ENCODE results near the gene KIRREL1.

The KIRREL1 gene

DNA sequence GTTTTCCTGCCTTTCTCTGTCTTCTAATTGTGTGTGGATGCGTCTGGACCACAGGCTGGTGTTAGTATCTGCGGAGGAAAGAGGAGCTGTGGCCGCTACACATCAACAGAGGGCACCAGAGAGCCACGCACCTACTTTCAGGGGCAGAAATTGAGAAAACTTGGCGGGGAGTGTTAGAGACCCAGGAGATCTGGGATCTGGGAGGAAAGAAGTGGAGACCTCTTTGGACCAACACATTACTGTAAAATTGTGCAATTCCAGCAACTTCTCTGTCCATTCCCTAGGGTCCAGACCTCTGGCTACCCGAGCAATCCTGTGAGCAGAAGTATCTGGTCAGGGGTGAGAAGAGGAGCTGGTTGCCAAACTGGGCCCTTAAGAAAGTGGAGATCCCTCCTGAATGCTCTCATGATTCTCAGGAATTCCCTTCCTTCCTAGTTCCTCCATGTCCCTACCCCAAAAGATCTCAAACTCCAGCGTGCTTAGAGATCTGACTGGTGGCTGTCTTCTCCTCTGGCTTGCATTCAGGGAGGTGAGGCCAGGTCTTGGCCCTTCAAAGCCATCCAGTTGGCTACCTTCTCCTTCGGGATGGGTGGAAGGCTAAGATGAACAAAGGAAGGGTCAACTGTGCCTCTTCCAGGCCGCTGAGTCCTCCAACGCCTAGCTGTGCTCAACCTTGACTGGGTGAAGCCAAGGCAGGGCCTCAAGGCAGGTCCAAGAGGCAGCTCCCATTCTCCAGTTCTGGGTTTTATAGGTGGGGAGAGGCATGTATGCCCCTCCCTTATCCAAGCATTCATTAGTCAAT, 1.2 kb upstream of the KIRREL1 start:
- no peaks in the 10 kb centered on the region for H3K9me3 ChIP-seq (ENCODE audit: insufficient read depth, low read length, severe bottlenecking)
- peaks cover 32% of the 10 kb centered on the region for H3K79me2 ChIP-seq (ENCODE audit: insufficient read depth, low read length)
- H3K36me3 ChIP-seq (ENCODE audit: insufficient read depth, low read length): no peaks in the 10 kb centered on the region
- H4K20me1 ChIP-seq (ENCODE audit: insufficient read depth, low read length): peaks cover 16% of the 10 kb centered on the region
- peak overlapping the region in 1 of 2 experiments; percentile 83; a peak in 2 of 4 replicates for H3K4me3 ChIP-seq (ENCODE audit: low read depth in 1 of 2, low read length in 2 of 2)
- ATAC-seq (ENCODE audit: insufficient read depth, low read depth): peak; percentile 53
- H2AFZ ChIP-seq (ENCODE audit: low read depth, low read length): peak overlapping the region; percentile 20
- peaks cover 32% of the 10 kb centered on the region for H3K4me1 ChIP-seq (ENCODE audit: insufficient read depth, low read length)
- DNase-seq: peak; percentile 78
- peak overlapping the region; percentile 96 for H3K4me2 ChIP-seq (ENCODE audit: insufficient read depth, low read length)
- no peak for TF ChIP-seq EZH2 (IDR thresholded peaks at IDR 0.05; ENCODE audit: borderline replicate concordance, low read depth, low read length, severe bottlenecking)
- TF ChIP-seq, protein P1, sequence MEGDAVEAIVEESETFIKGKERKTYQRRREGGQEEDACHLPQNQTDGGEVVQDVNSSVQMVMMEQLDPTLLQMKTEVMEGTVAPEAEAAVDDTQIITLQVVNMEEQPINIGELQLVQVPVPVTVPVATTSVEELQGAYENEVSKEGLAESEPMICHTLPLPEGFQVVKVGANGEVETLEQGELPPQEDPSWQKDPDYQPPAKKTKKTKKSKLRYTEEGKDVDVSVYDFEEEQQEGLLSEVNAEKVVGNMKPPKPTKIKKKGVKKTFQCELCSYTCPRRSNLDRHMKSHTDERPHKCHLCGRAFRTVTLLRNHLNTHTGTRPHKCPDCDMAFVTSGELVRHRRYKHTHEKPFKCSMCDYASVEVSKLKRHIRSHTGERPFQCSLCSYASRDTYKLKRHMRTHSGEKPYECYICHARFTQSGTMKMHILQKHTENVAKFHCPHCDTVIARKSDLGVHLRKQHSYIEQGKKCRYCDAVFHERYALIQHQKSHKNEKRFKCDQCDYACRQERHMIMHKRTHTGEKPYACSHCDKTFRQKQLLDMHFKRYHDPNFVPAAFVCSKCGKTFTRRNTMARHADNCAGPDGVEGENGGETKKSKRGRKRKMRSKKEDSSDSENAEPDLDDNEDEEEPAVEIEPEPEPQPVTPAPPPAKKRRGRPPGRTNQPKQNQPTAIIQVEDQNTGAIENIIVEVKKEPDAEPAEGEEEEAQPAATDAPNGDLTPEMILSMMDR (IDR thresholded peaks at IDR 0.05; ENCODE audit: borderline replicate concordance, extremely low read depth, low read length, poor library complexity, severe bottlenecking): peak; percentile 99
- H3K27ac ChIP-seq (ENCODE audit: low read length): no peak overlapping the region
- peaks cover 5% of the 10 kb centered on the region for H3K27me3 ChIP-seq (ENCODE audit: insufficient read depth, low read length, poor library complexity)
- peak overlapping the region; percentile 80; the same call in 1 of the 2 replicates for H3K9ac ChIP-seq (ENCODE audit: low read depth, low read length)

DNA sequence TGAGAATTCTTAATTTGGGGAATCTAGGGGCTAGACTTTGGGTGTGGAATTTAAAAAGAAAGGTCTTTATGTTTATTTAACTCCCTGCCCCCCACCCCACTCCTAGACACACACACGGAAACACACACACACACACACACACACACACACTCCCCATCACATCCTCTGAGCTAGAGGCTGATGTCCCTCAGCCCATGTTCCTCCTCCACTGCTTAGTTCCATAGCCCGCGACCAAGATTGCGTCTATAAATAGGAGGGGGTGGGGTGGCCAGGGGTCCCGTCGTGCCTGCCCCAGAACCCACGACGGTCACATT, 655 bp upstream of the KIRREL1 start:
- Histone ChIP-seq H3K79me2 (ENCODE audit: insufficient read depth, low read length) (peaks cover 37% of the 10 kb centered on the region), H3K27me3 (ENCODE audit: insufficient read depth, low read length, poor library complexity) (peaks cover 4% of the 10 kb centered on the region), H3K4me3 (ENCODE audit: low read depth in 1 of 2, low read length in 2 of 2) (peak overlapping the region; percentile 78 to 83; a peak in 3 of 4 replicates), H3K36me3 (ENCODE audit: insufficient read depth, low read length) (no peaks in the 10 kb centered on the region), H3K9me3 (ENCODE audit: insufficient read depth, low read length, severe bottlenecking) (no peaks in the 10 kb centered on the region), H3K4me1 (ENCODE audit: insufficient read depth, low read length) (peaks cover 32% of the 10 kb centered on the region), H3K9ac (ENCODE audit: low read depth, low read length) (peak overlapping the region; percentile 80; the same call in 1 of the 2 replicates), H3K4me2 (ENCODE audit: insufficient read depth, low read length) (peak overlapping the region; percentile 96), H4K20me1 (ENCODE audit: insufficient read depth, low read length) (peaks cover 16% of the 10 kb centered on the region), H2AFZ (ENCODE audit: low read depth, low read length) (peak overlapping the region; percentile 88), H3K27ac (ENCODE audit: low read length) (peak overlapping the region; percentile 72; the same call in 1 of the 2 replicates)
- TF ChIP-seq, protein P1 (IDR thresholded peaks at IDR 0.05; ENCODE audit: borderline replicate concordance, extremely low read depth, low read length, poor library complexity, severe bottlenecking): no peak
- no peak for TF ChIP-seq EZH2 (IDR thresholded peaks at IDR 0.05; ENCODE audit: borderline replicate concordance, low read depth, low read length, severe bottlenecking)
- DNase-seq: no peak
- ATAC-seq (ENCODE audit: insufficient read depth, low read depth): peak; percentile 29

DNA sequence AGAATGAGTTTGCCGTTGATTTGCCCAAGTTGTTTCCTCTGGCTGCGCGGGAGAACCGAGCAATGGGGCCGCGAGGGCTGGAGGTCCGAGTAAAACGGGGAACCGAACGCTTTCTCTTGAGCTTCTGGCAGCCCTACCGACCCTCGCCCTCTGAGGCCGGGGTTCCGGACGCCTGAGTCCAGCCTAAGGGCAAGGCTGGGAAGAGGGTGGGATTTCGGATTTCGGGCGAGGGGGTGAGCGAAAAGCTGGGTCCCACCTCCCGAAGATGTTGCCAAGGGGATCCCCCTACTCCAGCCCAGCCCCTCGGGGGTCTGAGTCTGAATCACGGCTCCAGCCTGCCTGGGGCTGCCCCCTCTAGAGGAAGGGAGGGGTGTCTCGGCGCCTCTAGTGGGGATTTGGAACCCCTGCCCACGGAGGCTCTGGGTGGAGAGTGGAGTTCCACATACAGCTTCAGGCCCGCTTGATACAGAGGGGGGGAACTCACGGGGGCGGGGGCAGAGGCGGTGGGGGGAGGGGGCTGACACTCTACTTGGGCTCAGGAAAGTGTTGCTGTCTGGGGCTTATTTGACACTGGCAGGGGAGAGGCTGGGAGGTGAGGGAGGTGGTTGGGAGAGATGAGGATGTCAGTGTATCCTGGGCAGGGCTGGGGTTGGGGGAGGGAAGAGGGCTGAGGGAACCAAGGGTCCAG, 617 bp downstream of the KIRREL1 start:
- Histone ChIP-seq H3K27ac (ENCODE audit: low read length) (peak overlapping the region; percentile 68), H3K79me2 (ENCODE audit: insufficient read depth, low read length) (peaks cover 46% of the 10 kb centered on the region), H3K27me3 (ENCODE audit: insufficient read depth, low read length, poor library complexity) (no peaks in the 10 kb centered on the region), H3K36me3 (ENCODE audit: insufficient read depth, low read length) (no peaks in the 10 kb centered on the region), H3K4me1 (ENCODE audit: insufficient read depth, low read length) (peaks cover 32% of the 10 kb centered on the region), H3K9me3 (ENCODE audit: insufficient read depth, low read length, severe bottlenecking) (no peaks in the 10 kb centered on the region), H2AFZ (ENCODE audit: low read depth, low read length) (peak overlapping the region; percentile 88), H3K9ac (ENCODE audit: low read depth, low read length) (peak overlapping the region; percentile 80), H4K20me1 (ENCODE audit: insufficient read depth, low read length) (peaks cover 23% of the 10 kb centered on the region), H3K4me3 (ENCODE audit: low read depth in 1 of 2, low read length in 2 of 2) (peak overlapping the region; percentile 78 to 83), H3K4me2 (ENCODE audit: insufficient read depth, low read length) (peak overlapping the region; percentile 96)
- DNase-seq (peak; percentile 48), ATAC-seq (ENCODE audit: insufficient read depth, low read depth) (peak; percentile 51)
- TF ChIP-seq, protein P1 (IDR thresholded peaks at IDR 0.05; ENCODE audit: borderline replicate concordance, extremely low read depth, low read length, poor library complexity, severe bottlenecking): peak; percentile 53
- no peak for TF ChIP-seq EZH2 (IDR thresholded peaks at IDR 0.05; ENCODE audit: borderline replicate concordance, low read depth, low read length, severe bottlenecking)
